H1 (cell line): ENCODE results near the gene ZNF362. TPM values are rescaled to one million over a fixed set of nuclear protein-coding genes. Genes with fewer than 3 reads are reported as not detected.

Experiments used
- CHD2 ChIP-seq: IDR thresholded peaks from 2 replicates; pipeline ENCODE4 v1.6.1; 2012; ENCODE audit warnings: low read length, improper control_type of control experiment
- ZNF274 ChIP-seq: IDR thresholded peaks from 2 replicates; pipeline ENCODE4 v1.7.0; 2012; ENCODE audit warnings: low read length, borderline replicate concordance; ENCODE audit errors: extremely low read depth
- polyA plus RNA-seq, 7 experiments: library from polyadenylated mRNA; depleted of rRNA in 3 of 7; stranded (reverse) in 5 of 7; unstranded in 2 of 7; fragments of >200 nt in 5 of 7; fragments of 200-250 nt in 2 of 7; gene quantifications; 1 replicate in 5 of 7; 2 replicates in 1 of 7; 4 replicates in 1 of 7; pipeline versions ENCODE4 v1.2.1 to v1.2.3, GENCODE V29; 2011 to 2013; ENCODE audit warnings: missing spikeins in 2 of 7, mixed read lengths in 2 of 7
- total RNA-seq: library from RNA; stranded (reverse); fragmentation: NEBNext Ultra II Directional; extraction: Animal tissue kit (Norgen Biotek cat#: 25700); gene quantifications from 2 replicates; pipeline ENCODE4 v1.2.1, GENCODE V29; 2021

ZNF362 gene
- total and polyA plus RNA-seq, 2 of the 8 experiments (the other 6 are each of a cell fraction or from before 2014, with no cell fraction given), result 24.2 to 27.8 TPM

DNA sequence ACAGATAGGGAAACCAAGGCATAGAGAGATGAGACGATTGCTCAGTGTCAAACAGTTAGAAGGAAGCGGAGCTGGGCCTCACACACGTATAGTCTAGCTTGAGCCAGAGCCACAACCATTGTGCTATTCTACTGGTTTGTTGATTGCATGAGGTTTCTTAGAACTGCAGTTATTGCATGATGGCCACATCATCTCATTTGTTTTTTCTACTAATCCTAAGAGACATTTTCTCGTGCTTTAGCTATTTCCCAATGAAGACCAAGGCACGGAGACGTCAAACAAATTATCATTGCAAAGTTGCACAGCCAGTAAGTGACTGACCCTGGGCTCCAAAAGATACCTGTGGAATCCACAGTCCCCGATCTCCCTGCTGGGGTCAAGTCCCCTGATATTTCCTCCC is 25.1 kb upstream of the ZNF362 start (continued):
- TF ChIP-seq ZNF274 (no peak), CHD2 (no peak)
